ENCODE results near the gene LAMB3.

The LAMB3 gene

GRCh38 chr1:209590405-209590804, 61.8 kb downstream of the LAMB3 start:
- DNase-seq: no peak

DNA sequence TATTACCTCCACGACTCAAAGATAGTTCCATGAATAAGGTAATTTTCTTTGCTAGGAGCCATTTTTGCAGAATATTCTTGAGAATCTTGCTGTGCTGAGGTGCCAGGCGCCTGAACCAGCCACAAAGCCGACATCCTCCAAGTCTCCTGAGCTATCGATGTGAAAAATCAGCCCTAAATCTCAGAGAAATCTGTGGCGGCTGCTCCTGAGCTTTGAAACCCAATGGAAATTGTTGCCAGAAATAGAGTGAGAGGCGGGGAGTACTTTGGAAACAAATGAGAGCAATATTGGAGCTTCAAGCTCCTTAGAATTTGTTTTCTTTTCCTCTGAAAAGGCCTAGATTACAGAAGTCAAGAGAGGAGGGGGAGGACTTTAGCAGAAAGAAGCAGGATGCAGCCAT, 62.4 kb downstream of the LAMB3 start:
- no peak for DNase-seq

- DNase-seq: no peak
Observed at GRCh38 chr1:209589440-209589839, 62.8 kb downstream of the LAMB3 start.

DNA sequence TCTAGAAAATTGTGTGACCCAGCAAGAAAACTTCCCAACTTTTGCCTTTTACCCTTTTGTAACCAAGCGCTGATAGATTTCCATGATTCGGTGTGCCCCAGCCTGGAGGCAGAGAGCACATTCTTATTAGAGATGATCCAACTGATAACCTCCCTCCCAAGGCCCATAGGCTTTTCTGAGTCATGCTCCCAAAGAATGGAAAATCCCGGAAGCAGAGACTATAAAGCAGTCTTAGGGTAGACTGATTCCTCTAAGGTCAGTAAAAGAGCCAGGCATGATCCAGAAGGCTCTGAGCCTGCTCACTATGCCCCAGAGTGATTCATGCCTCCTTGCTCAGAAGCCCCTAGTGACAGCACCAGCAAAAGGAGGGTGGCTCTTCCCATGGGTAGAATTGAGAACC, 64.4 kb downstream of the LAMB3 start:
- peak; percentile 94 for DNase-seq

DNA sequence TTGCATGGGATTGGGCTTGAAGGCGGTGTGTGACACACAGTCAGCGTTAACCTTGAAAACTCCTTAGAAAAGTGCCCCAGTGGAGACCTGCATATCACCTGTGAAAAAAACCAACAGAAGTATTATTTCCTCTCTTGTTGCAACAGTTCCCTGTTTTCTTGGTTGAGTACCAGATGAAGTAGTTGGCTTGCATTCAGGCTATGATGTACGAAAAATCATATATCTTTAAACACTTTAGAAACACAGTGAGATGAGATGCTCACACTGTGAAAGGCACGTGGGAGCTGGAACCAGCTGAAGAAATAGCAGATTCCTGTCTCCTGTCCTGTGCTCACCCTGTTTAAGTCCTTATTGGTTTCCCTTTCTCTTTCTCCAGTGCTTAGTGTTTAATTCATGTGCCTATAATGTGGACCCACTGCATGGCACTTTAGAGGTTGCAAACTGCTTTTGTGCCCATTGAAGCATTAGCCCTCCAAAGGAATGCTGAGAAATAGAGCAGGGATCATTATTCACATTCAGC, 65.9 kb downstream of the LAMB3 start:
- no peak for DNase-seq

GRCh38 chr1:209585672-209586071, 66.6 kb downstream of the LAMB3 start:
- peak; percentile 61 for DNase-seq

DNA sequence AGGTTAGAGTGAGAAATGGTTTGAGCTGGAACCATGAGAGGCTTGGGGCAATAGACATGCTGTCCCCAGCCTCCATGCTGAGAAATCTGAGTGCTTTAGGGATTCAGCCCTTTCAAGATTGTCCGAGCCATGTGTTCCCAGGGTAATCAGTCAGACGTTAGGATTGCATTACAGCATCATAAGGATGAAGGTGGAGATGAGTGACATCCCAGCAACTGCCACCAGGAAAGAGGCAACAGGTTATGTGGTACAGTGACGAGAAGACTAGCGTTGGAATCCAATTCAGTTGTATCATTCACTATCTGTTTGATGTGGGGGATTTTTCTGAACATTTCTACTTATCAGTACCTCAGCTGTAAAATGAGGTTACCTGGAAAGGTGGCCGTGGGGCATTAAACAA, 67.0 kb downstream of the LAMB3 start:
- no peak for DNase-seq

- no peak for DNase-seq
Observed at GRCh38 chr1:209584231-209584672, 68.0 kb downstream of the LAMB3 start.

GRCh38 chr1:209583408-209583807, 68.8 kb downstream of the LAMB3 start, which contains the start of gene CAMK1G:
Gene CAMK1G (plus strand): TSS chr1:209583714. CDS start chr1:209594984, 11,270 bp downstream.
- DNase-seq: peak; percentile 83

DNA sequence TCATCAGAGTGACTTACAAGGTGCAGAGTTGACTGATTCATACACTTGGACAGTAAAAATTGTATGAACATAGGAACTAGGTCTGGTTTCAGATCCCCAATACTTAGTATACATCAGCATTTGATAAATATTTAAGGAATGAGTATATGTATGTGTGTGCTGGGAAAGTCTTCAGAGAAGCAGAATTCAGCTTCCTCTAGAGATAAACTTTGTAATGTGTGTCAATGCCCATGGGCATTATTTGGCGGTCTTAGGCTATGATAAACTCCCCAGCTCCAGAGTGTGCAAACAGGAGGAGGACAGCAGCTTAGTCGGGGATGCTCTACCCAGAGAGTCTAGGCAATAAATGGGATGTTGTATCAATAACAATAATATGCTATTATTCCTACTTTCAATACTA, 71.6 kb downstream of the LAMB3 start:
- DNase-seq: peak; percentile 54

DNA sequence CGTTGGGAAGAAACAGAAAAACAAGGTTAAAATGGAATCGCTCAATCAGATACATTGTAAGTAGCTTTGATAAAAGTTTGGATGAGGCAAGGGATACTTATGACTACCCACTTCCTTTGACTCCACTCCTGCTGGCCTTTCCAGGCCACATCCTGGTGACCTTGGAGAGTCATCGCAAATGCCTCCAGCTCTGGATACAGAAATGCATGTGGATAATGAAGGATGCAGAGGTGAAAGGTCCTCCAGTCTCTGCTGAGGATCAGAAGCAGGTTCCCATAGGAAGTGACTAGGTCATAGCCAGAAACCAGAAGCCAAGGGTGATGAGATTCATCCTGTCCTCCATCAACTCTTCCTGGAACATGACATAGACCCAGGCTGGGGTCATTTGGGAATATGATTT, 74.9 kb downstream of the LAMB3 start:
- DNase-seq: peak; percentile 84

DNA sequence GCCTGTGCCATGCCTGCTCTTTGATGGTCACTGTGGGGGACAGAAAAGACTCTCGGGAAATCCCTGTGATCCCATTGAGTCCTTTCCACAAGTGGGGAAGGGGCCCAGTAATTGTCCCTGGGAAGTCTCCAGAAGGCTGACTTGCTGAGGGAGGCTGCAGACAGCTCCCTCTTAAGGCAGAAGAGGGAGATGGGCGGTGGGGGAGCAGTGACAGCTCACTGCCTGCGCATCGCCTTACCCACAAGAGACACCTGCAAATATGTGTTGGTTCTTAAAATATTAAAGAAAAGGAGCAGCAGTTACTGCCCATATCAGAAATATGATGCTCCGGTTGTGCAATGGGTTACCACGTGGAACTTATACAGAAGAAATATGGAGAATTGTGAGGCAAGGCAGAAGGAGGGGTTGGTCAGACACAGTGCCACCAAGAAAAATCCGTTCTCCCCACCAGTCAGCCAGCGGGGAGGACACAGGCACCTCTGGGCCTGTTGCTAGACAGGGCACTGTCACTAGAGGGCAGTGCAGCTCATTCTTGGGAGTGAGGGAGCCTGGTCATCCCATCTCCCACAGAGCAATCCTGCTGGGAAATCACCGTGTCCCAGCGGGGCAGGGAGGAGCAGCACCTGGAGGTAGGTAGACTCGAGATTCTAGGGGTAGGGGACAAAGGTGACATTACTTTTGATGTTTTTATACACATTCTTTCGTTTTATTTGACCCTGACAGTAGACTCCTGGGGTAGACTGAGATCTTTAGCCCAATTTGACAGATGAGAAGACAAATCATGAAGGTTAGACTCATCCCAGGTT, 75.6 kb downstream of the LAMB3 start:
- DNase-seq: peak; percentile 82

GRCh38 chr1:209570743-209571142, 81.5 kb downstream of the LAMB3 start:
- DNase-seq: no peak

- DNase-seq: peak; percentile 74
Observed at GRCh38 chr1:209569455-209570207, 82.6 kb downstream of the LAMB3 start.

GRCh38 chr1:209567698-209568175, 84.5 kb downstream of the LAMB3 start:
- DNase-seq: peak; percentile 70

DNA sequence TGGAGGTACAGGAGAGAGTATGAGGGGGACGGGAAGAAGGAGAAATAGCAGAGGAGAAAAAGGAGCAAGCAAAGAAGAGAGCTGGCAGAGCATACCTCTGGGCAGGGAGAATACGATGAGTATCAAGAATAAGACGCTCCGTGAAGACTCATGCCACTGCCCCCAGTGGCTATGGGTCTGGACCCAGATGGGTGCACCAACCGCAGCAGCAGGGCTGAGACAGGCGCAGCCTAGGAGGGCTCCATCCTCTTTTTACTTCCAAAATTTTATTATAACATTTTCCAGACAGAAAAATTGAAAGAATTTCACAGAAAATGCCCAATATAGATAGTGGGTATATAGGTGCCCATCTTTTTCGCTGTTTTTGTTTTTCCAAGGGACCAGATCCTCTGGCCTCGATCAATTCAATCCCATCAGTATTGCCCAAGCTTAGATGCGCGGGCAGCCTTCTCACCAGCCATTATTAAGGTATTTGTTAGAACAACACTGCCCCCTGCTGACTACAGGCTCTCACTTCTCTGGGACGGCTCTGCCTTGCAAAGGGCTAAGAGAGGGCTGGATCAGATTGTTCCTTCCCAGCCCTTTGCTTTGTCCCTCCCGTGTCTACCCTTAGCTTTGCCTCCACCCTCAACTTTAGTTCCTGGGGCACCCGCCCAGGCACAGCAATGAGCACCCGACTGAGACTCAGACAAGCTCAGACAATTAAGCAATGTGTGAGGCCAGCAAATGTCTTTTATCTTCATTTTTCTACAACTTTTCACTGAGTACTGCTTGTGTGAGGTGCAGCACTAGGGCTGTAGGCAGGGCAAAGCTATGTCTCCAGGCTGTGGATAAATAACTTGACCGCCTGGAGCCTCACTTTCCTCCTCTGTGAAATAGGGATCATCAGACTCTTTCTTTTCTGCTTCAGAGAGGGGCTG, 86.2 kb downstream of the LAMB3 start:
- DNase-seq: peak; percentile 83
